ENCODE data around the gene MSH2.

MSH2 gene

DNA sequence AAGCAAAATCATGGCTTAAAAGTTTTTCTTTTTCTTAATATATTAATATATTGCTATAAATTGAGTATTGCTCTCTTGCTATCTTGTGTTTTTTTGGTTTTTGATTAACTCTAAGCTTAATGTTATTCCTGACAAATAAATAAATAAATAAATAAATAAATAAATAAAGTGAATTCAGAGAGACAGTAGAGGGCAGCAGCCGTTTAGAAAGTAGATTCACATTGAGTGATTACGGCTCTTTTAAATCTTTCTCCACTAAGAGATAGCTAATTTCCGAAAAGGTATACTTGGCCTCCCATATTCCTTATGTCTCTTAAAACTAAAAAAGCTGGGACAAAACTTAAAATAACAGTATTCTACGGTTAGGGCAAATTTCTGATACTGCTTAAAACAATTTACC lies 34.3 kb downstream of the MSH2 start:
- H2AFZ ChIP-seq (ENCODE audit: low read depth, low read length): no peak overlapping the region
- H3K79me2 ChIP-seq (ENCODE audit: insufficient read depth, low read length): peaks cover 17% of the 10 kb centered on the region
- no peaks in the 10 kb centered on the region for H3K4me1 ChIP-seq (ENCODE audit: insufficient read depth, low read length)
- DNase-seq (no peak), ATAC-seq (ENCODE audit: insufficient read depth, low read depth) (no peak)
- H3K4me3 ChIP-seq (ENCODE audit: low read depth in 1 of 2, low read length in 2 of 2): no peak overlapping the region
- no peaks in the 10 kb centered on the region for H3K9me3 ChIP-seq (ENCODE audit: insufficient read depth, low read length, severe bottlenecking)
- H3K27me3 ChIP-seq (ENCODE audit: insufficient read depth, low read length, poor library complexity): no peaks in the 10 kb centered on the region
- H3K4me2 ChIP-seq (ENCODE audit: insufficient read depth, low read length): no peak overlapping the region
- peaks cover 3% of the 10 kb centered on the region; the same call in 1 of the 2 replicates for H4K20me1 ChIP-seq (ENCODE audit: insufficient read depth, low read length)
- H3K9ac ChIP-seq (ENCODE audit: low read depth, low read length): no peak overlapping the region
- H3K27ac ChIP-seq (ENCODE audit: low read length): no peak overlapping the region
- peaks cover 67% of the 10 kb centered on the region for H3K36me3 ChIP-seq (ENCODE audit: insufficient read depth, low read length)
- TF ChIP-seq EZH2 (IDR thresholded peaks at IDR 0.05; ENCODE audit: borderline replicate concordance, low read depth, low read length, severe bottlenecking): no peak
- TF ChIP-seq, protein P1, sequence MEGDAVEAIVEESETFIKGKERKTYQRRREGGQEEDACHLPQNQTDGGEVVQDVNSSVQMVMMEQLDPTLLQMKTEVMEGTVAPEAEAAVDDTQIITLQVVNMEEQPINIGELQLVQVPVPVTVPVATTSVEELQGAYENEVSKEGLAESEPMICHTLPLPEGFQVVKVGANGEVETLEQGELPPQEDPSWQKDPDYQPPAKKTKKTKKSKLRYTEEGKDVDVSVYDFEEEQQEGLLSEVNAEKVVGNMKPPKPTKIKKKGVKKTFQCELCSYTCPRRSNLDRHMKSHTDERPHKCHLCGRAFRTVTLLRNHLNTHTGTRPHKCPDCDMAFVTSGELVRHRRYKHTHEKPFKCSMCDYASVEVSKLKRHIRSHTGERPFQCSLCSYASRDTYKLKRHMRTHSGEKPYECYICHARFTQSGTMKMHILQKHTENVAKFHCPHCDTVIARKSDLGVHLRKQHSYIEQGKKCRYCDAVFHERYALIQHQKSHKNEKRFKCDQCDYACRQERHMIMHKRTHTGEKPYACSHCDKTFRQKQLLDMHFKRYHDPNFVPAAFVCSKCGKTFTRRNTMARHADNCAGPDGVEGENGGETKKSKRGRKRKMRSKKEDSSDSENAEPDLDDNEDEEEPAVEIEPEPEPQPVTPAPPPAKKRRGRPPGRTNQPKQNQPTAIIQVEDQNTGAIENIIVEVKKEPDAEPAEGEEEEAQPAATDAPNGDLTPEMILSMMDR (IDR thresholded peaks at IDR 0.05; ENCODE audit: borderline replicate concordance, extremely low read depth, low read length, poor library complexity, severe bottlenecking): no peak

DNA sequence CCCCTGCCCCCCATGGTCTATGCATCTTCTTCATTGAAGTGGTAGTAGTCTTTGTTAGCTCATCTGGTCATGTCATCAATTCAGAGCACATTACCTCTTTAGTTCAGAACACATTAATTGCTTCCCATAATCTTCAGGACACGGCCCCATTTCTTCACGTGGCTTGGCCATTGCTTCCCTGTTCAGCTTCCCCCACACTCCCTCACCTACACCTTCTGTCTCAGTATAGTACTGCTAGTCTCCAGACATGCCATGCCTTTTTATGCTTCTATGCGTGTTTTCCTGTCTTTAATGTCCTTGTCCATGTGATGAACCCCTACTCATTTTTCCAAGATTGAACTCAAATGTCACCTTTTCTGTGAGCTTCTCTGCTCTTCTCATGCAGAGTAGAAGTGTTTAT lies 35.1 kb downstream of the MSH2 start:
- no peak for ATAC-seq (ENCODE audit: insufficient read depth, low read depth)
- DNase-seq: no peak
- Histone ChIP-seq H3K79me2 (ENCODE audit: insufficient read depth, low read length) (peaks cover 19% of the 10 kb centered on the region), H3K9ac (ENCODE audit: low read depth, low read length) (no peak overlapping the region), H3K36me3 (ENCODE audit: insufficient read depth, low read length) (peaks cover 73% of the 10 kb centered on the region), H3K27ac (ENCODE audit: low read length) (no peak overlapping the region), H3K4me1 (ENCODE audit: insufficient read depth, low read length) (no peaks in the 10 kb centered on the region), H3K27me3 (ENCODE audit: insufficient read depth, low read length, poor library complexity) (no peaks in the 10 kb centered on the region), H2AFZ (ENCODE audit: low read depth, low read length) (no peak overlapping the region), H4K20me1 (ENCODE audit: insufficient read depth, low read length) (peaks cover 3% of the 10 kb centered on the region; the same call in 1 of the 2 replicates), H3K4me2 (ENCODE audit: insufficient read depth, low read length) (no peak overlapping the region), H3K9me3 (ENCODE audit: insufficient read depth, low read length, severe bottlenecking) (no peaks in the 10 kb centered on the region), H3K4me3 (ENCODE audit: low read depth in 1 of 2, low read length in 2 of 2) (no peak overlapping the region)
- no peak for TF ChIP-seq EZH2 (IDR thresholded peaks at IDR 0.05; ENCODE audit: borderline replicate concordance, low read depth, low read length, severe bottlenecking)
- TF ChIP-seq, protein P1 (IDR thresholded peaks at IDR 0.05; ENCODE audit: borderline replicate concordance, extremely low read depth, low read length, poor library complexity, severe bottlenecking): no peak

DNA sequence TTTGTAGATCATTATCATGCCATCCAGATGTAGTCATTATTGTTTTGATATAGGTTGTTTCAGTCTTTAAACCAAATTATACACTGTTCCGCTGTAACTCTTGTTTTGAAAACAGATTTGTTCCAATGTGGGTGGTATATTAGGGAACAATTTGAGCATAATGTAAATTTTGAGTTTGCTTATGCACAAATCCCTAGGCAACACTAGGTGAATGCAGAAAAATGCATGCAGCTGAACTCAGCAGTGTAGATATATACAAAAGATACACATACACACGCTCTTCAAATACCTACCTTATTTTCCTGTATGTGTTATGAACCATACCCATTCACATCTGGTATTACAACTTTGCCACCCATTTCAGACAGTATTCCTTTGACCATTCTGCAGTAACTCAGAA lies 35.8 kb downstream of the MSH2 start:
- Histone ChIP-seq H2AFZ (ENCODE audit: low read depth, low read length) (no peak overlapping the region), H3K4me1 (ENCODE audit: insufficient read depth, low read length) (no peaks in the 10 kb centered on the region), H3K9me3 (ENCODE audit: insufficient read depth, low read length, severe bottlenecking) (no peaks in the 10 kb centered on the region), H3K79me2 (ENCODE audit: insufficient read depth, low read length) (peaks cover 26% of the 10 kb centered on the region), H3K27ac (ENCODE audit: low read length) (no peak overlapping the region), H3K4me2 (ENCODE audit: insufficient read depth, low read length) (no peak overlapping the region), H3K27me3 (ENCODE audit: insufficient read depth, low read length, poor library complexity) (no peaks in the 10 kb centered on the region), H3K4me3 (ENCODE audit: low read depth in 1 of 2, low read length in 2 of 2) (no peak overlapping the region), H3K9ac (ENCODE audit: low read depth, low read length) (no peak overlapping the region), H4K20me1 (ENCODE audit: insufficient read depth, low read length) (peaks cover 3% of the 10 kb centered on the region; the same call in 1 of the 2 replicates), H3K36me3 (ENCODE audit: insufficient read depth, low read length) (peaks cover 79% of the 10 kb centered on the region)
- no peak for DNase-seq
- ATAC-seq (ENCODE audit: insufficient read depth, low read depth): no peak
- no peak for TF ChIP-seq EZH2 (IDR thresholded peaks at IDR 0.05; ENCODE audit: borderline replicate concordance, low read depth, low read length, severe bottlenecking)
- TF ChIP-seq, protein P1 (IDR thresholded peaks at IDR 0.05; ENCODE audit: borderline replicate concordance, extremely low read depth, low read length, poor library complexity, severe bottlenecking): no peak

DNA sequence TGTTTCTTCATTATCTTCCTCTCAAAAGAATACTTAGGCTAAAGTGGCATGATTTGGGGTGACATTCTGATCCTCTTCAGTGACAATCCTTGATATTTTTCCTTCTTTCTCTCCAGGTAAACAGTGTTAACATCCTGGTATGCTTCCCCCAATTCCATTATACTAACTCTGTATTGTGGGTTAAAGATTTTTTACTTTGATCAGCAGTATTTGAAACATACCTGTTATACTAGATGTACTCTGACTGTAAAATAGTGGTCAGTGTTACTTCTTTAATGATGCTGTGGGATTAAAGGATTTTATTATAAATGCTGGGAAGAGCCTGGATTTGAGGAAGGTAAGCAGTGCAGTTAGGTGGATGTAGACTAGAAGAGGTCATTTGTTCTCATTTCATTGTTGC lies 48.8 kb downstream of the MSH2 start:
- peaks cover 8% of the 10 kb centered on the region; the same call in 1 of the 2 replicates for H3K79me2 ChIP-seq (ENCODE audit: insufficient read depth, low read length)
- ATAC-seq (ENCODE audit: insufficient read depth, low read depth) (no peak), DNase-seq (no peak)
- H2AFZ ChIP-seq (ENCODE audit: low read depth, low read length): no peak overlapping the region
- H3K4me1 ChIP-seq (ENCODE audit: insufficient read depth, low read length): no peaks in the 10 kb centered on the region
- H3K27ac ChIP-seq (ENCODE audit: low read length): no peak overlapping the region
- H4K20me1 ChIP-seq (ENCODE audit: insufficient read depth, low read length): peaks cover 3% of the 10 kb centered on the region; the same call in 1 of the 2 replicates
- no peaks in the 10 kb centered on the region for H3K9me3 ChIP-seq (ENCODE audit: insufficient read depth, low read length, severe bottlenecking)
- TF ChIP-seq EZH2 (IDR thresholded peaks at IDR 0.05; ENCODE audit: borderline replicate concordance, low read depth, low read length, severe bottlenecking): no peak
- TF ChIP-seq, protein P1 (IDR thresholded peaks at IDR 0.05; ENCODE audit: borderline replicate concordance, extremely low read depth, low read length, poor library complexity, severe bottlenecking): no peak
- peaks cover 70% of the 10 kb centered on the region for H3K36me3 ChIP-seq (ENCODE audit: insufficient read depth, low read length)
- H3K27me3 ChIP-seq (ENCODE audit: insufficient read depth, low read length, poor library complexity): no peaks in the 10 kb centered on the region
- no peak overlapping the region for H3K9ac ChIP-seq (ENCODE audit: low read depth, low read length)
- no peak overlapping the region for H3K4me3 ChIP-seq (ENCODE audit: low read depth in 1 of 2, low read length in 2 of 2)
- no peak overlapping the region for H3K4me2 ChIP-seq (ENCODE audit: insufficient read depth, low read length)

Measured in DND-41 (cell line).